AG04450 (cell line): Measurements from ENCODE around the gene CCDC127. TPM values are rescaled to one million over a fixed set of nuclear protein-coding genes. Genes with fewer than 3 reads are reported as not detected.

Source experiments
- CTCF ChIA-PET: fragments of 300-600, 350-600 bp; formaldehyde crosslinking; extraction: SDS; loops from one replicate; lab custom pipeline; 2022; ENCODE audit warnings: antibody characterized with exemption, inconsistent platforms; lab: Charles Lee
- POLR2A ChIA-PET: fragments of 350-600 bp; formaldehyde crosslinking; extraction: SDS; loops from one replicate; lab custom pipeline; 2021; ENCODE audit warnings: antibody characterized with exemption, inconsistent platforms; lab: Yijun Ruan, JAX
- DNase-seq: peaks from one replicate; pipeline ENCODE4 v3.0.0-alpha.2; 2011; ENCODE audit warnings: low read depth, low spot score
- H3K27ac ChIP-seq: one replicate; pipeline ENCODE4 v1.5.1; 2012; ENCODE audit warnings: low read depth, low read length, control low read depth
- H3K27me3 ChIP-seq: one replicate; pipeline ENCODE4 v1.6.0; 2012; ENCODE audit warnings: low read length; ENCODE audit not compliant: control insufficient read depth, insufficient read depth
- H3K4me3 ChIP-seq: 2 replicates; pipeline ENCODE4 v1.5.1; 2011; ENCODE audit warnings: mild to moderate bottlenecking, low read depth, low read length, control low read depth
- H3K9me3 ChIP-seq: 2 replicates; pipeline ENCODE4 v1.5.1; 2012; ENCODE audit warnings: low read length; ENCODE audit not compliant: control insufficient read depth, insufficient read depth
- polyA plus RNA-seq: library from polyadenylated mRNA; depleted of rRNA; stranded (reverse); fragments of >200 nt; gene quantifications from 2 replicates; pipeline ENCODE4 v1.2.3, GENCODE V29; 2011
- TF ChIP-seq, protein P1 (sequence below): IDR thresholded peaks from 2 replicates; pipeline ENCODE4 v1.5.1; 2011; ENCODE audit warnings: low read depth, low read length, control low read depth, inconsistent platforms

CCDC127 gene
- polyA plus RNA-seq, 1 experiment, result 6.6 TPM

- ChIA-PET CTCF (no interaction called here), POLR2A (no interaction called here)
- Histone ChIP-seq H3K4me3 (no peak overlapping the region), H3K9me3 (peaks cover 6% of the 10 kb centered on the region; the same call in 1 of the 2 replicates), H3K27ac (no peak overlapping the region), H3K27me3 (peaks cover 17% of the 10 kb centered on the region)
- DNase-seq, result no peak
- TF ChIP-seq, protein P1, sequence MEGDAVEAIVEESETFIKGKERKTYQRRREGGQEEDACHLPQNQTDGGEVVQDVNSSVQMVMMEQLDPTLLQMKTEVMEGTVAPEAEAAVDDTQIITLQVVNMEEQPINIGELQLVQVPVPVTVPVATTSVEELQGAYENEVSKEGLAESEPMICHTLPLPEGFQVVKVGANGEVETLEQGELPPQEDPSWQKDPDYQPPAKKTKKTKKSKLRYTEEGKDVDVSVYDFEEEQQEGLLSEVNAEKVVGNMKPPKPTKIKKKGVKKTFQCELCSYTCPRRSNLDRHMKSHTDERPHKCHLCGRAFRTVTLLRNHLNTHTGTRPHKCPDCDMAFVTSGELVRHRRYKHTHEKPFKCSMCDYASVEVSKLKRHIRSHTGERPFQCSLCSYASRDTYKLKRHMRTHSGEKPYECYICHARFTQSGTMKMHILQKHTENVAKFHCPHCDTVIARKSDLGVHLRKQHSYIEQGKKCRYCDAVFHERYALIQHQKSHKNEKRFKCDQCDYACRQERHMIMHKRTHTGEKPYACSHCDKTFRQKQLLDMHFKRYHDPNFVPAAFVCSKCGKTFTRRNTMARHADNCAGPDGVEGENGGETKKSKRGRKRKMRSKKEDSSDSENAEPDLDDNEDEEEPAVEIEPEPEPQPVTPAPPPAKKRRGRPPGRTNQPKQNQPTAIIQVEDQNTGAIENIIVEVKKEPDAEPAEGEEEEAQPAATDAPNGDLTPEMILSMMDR, result no peak
Measured at GRCh38 chr5:192970-193831, 24.8 kb downstream of the CCDC127 start.

- POLR2A ChIA-PET, result no interaction called here
- Histone ChIP-seq H3K27ac (no peak overlapping the region), H3K4me3 (no peak overlapping the region), H3K9me3 (peaks cover 6% of the 10 kb centered on the region; the same call in 1 of the 2 replicates), H3K27me3 (peaks cover 17% of the 10 kb centered on the region)
- CTCF ChIA-PET, result no interaction called here
- DNase-seq, result no peak
- TF ChIP-seq, protein P1, result no peak
Measured at GRCh38 chr5:192691-192969, 25.3 kb downstream of the CCDC127 start.

DNA sequence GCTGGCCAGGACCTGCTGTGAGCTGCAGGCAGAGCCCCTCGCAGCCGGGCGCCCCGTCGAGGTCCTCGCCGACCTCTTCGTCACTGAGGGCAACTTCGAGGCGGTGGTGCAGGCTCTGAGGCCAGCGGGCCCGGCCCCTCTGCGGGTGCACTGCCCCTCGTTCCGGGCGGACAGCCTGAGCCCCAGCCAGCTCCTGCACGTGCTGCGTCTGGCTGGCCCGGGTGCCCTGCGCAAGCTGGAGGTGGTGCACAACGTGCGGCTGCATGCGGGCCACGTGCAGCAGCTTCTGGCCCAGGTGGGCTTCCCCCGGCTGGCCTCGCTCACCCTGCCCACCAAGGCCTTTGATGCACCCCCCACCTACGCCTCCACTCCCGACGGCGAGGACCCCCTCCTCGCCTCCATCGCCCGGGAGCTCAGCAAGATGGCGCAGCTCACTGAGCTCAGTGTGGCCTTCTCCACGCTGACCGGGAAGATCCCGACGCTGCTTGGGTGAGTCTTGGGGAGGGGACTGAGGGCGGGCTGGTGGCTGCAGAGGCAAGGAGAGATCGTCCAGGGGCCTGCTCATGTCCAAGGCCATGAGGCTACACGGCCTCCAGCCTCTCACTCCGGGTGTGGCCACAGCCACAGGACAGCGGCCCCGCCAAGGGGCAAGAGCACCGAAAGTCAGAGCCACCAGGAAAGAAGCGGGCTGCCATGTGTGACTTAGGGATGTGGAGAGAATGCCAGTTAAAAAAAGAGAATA, 25.8 kb downstream of the CCDC127 start:
- CTCF ChIA-PET, result interaction anchor here (0.6 kb wide), 1 partner anchor 253 kb away, joined by 3 read pairs; no protein-coding TSS in a partner anchor
- POLR2A ChIA-PET, result no interaction called here

GRCh38 chr5:191036-191948, 26.7 kb downstream of the CCDC127 start, which contains the start of gene LRRC14B:
TSS of gene LRRC14B (plus strand) at chr5:191495. CDS start at chr5:191539, 44 bp downstream.
- Histone ChIP-seq H3K4me3 (no peak within 1 kb of the TSS), H3K27me3 (peaks cover 17% of the 10 kb centered on the region), H3K9me3 (peaks cover 6% of the 10 kb centered on the region; the same call in 1 of the 2 replicates), H3K27ac (no peak within 1 kb of the TSS)
- TF ChIP-seq, protein P1, result no peak
- ChIA-PET POLR2A (interaction anchor here (0.6 kb wide), 1 partner anchor 57 kb away, joined by 3 read pairs; no protein-coding TSS in a partner anchor), CTCF (interaction anchor here (0.6 to 0.7 kb wide), 2 partner anchors 126 to 254 kb away, joined by 3 to 4 read pairs; no protein-coding TSS in a partner anchor)
- no peak for DNase-seq

More for the DNA sequence above, 25.8 kb downstream of the CCDC127 start:
- no peak overlapping the region for H3K27ac ChIP-seq
- peaks cover 17% of the 10 kb centered on the region for H3K27me3 ChIP-seq
- TF ChIP-seq, protein P1, result no peak
- no peak for DNase-seq
- H3K4me3 ChIP-seq, result no peak overlapping the region
- peaks cover 6% of the 10 kb centered on the region; the same call in 1 of the 2 replicates for H3K9me3 ChIP-seq
